Liver (tissue), 3 donors: ENCODE measurements around the gene FSIP2.

Source experiments
- CTCF ChIP-seq: fragments of 150-350 bp; IDR thresholded peaks from 2 replicates; pipeline ENCODE4 v1.5.1; 2017; ENCODE audit warnings: improper control_type of control experiment, low read depth, low read length; ENCODE audit not compliant: missing input control
- MAX ChIP-seq: IDR thresholded peaks from 2 replicates; pipeline ENCODE4 v1.6.1; 2016; ENCODE audit warnings: antibody characterized with exemption
- REST ChIP-seq: IDR thresholded peaks from 2 replicates; pipeline ENCODE4 v1.6.1; 2016; ENCODE audit warnings: antibody characterized with exemption, mild to moderate bottlenecking
- SP1 ChIP-seq: IDR thresholded peaks from 2 replicates; pipeline ENCODE4 v1.6.1; 2018; ENCODE audit warnings: antibody characterized with exemption, mild to moderate bottlenecking
- donor health status: healthy.
- donor health status: healthy.

GRCh38 chr2:185734658-185735057 lies 3.9 kb upstream of the FSIP2 start:
- TF ChIP-seq MAX, result no peak
- no peak for TF ChIP-seq SP1
- no peak for TF ChIP-seq CTCF
- no peak for TF ChIP-seq REST
